ENCODE results near the gene SCN3A.

Gene SCN3A

DNA sequence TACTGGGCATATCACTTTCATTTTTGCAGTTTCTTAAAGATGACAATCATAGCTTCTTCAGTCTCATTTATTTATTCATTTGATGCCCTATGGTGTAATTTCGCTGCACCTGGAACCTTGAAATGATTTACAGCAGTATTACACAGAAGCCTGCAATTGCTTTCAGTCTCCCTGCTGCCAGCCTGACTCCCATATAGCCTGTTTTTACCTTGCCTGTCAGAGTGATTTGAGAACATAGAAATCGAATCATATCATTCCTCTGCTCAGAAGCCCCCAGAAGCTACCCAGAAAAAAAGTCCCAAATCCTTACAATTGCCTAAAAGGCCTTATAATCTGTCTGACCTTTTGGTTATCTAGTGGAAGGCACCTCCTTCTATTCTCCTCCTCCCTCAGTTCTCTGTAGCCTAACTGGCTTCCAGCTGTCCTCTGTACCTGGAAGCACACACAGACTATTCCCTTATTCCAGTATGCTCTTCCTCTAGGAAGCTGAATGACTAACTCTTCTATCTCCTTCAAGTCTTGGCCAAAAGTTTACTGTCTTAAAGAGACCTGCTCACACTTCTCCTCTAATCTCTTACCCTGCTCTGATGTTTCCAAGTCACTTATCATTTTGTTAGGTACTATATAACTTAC lies 12.6 kb downstream of the SCN3A start:
- DNase-seq = no peak

DNA sequence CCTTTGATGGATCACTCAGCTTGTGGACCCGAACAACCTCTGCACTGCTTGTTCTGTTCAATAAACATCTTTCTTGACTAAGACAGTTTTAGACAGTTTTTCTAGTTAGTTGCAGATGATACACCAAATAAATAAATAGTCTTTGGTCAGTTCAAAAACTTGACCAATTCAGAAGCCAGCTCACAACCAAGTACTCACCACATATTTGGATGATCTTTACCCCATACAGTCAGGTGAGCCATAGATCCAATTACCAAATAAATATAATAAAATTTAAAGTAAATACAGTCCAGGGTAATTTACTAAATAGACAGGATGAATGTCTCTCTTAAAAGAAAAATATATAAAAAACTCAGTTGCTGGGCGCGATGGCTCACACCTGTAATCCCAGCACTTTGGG lies 18.2 kb downstream of the SCN3A start:
- DNase-seq = no peak

DNA sequence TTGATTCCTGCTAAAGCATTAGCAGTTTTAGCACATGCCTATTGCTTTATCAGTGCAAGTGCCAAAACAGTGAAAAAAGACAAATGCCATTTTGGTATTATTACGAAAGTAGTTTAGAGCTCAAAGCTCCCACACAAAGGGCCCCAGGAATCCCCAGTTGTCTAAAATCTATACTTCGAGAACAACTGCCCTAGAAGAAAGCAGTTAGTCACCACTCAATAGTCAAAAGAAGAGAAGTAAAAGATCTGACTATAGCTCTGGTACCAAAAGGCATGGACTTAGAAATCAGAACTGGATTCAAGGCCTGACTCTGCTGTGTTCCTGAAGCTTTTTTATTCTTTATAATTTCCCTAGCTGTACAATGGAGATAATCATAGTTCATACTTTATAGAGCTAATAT lies 21.8 kb downstream of the SCN3A start:
- DNase-seq = no peak

DNA sequence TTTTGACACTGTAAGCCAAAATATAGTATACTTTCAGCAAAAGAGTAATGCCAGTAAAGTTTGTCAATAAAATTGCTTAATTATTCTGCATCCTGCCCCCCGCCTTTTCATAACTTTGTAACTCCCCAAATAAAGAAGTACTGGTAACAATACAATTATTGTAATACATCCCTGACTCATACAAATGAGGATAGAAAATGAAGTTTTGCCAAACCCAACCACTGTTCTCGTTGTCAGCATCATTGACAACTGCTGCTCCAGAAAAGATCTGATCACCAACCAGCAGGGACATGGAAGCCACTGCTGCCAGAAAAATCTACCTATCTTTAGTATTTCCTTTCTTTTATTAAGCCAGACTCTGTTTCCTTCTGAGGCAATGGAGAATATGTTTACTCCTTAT lies 27.1 kb downstream of the SCN3A start:
- DNase-seq = no peak

DNA sequence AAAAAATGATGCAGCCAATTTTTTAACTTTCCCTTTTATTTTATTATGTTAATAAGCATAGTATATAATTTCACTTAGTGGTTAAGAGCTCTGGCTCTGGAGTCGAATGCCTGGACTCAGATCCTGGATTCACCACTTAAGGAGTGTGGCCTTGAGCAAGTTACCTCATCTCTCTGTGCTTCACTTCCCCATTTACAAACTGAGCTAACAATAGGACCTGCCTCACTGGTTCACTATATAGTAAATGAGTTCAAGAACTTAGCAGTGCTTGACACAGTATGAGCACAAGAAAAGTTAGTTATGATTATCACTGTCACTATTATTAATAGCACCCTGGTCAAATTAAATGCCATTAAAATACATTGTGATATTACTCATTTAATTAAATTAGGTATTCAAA lies 30.6 kb downstream of the SCN3A start:
- no peak for DNase-seq

DNA sequence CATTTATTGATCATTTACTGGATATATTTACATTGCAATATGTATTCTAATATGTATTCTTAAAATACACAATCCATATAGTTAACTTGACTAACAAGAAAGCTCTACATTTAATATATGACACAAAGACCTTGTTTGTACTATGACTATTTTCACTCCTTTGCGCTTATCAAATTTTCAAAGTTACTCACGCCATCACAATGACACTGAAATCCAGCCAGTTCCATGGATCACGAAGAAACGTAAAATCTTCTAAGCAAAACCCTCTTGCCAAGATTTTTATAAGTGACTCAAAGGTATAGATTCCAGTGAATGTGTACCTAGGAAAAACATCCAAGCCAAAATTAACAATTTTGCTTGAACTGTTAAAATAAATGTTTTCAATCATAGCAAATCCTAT lies 39.6 kb downstream of the SCN3A start:
- DNase-seq = no peak

DNA sequence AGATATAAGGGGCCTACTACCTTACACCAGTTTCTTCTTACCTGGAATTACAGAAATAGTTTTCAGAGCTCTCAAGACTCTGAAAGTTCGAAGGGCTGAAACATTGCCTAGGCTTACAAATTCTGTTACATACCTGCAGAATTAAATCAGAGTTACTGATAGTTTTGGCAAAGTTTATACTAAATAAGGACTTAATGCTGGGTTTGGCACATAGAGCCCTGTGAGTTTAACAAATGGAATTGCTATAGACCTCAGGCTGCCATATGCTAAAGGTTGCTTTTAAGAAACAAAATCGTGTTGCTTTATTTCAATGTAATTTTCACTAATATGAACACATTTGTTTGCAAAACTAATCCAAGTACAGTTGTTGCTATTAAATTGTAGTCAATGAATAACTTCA lies 40.1 kb downstream of the SCN3A start:
- no peak for DNase-seq

DNA sequence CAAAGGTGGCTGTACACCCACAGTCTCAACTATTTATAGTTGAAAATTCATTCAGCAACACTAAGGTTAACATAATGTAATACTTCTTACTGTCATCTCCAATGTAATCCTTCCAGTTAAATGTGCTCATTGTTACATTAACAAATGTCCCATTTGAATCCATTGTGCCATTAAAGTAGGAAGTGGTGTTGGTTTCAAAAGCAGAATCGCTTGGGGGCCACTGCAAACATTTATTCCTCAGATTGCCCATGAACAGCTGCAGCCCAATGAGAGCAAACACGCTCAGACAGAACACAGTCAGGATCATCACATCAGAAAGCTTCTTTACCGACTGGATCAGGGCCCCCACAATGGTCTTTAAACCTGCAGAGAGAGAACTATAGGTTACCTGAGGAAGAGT lies 41.4 kb downstream of the SCN3A start:
- DNase-seq = no peak

DNA sequence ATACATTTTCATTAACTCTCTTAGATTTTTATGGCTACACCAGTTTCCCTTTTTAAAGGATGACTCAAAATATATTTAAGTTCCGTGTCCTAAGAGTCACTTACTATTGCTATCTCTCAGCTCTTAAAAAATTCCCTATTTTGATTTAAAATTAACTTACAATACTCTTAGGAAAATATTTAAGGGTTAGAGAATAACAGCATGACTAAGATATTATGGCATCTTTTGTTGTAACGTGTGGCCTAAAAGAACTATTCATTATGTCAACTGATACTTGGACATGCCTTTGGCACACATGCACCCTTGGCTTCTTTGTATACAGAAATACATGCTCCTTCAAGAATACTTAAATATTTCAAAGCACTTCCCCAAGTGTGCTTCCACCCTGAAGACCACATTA lies 42.3 kb downstream of the SCN3A start:
- DNase-seq = no peak

DNA sequence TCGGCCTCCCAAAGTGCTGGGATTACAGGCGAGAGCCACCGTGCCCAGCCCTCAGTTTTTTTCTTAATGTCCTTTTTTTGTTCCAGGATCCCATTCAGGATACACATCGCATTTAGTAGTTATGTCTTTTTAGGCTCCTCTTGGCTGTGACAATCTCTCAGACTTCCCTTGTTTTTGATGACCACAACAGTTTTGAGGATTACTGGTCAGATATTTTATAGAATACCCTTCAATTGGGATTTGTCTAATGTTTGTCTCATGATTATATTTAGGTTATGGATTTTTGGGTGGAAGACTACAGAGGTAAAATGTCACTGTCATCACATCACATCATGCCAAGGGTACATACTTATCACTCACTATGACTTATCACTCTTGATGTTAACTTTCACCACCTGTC lies 46.7 kb downstream of the SCN3A start:
- DNase-seq = no peak

DNA sequence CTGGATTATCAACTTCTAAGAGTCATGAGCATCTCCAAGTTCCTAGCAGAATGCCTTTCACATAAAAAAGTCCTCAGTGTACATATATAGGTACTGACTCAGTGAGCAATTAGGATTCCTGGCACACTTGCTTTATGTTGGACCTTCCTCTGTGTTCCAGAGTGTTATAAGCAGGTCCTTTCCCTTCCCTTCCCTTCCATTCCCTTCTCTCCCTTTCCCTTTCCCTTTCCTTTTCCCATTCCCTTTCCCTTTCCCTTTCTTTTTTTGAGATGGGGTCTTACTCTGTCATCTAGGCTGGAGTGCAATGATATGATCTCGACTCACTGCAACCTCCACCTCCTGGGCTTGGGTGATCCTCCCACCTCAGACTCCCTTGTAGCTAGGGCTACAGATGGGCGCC lies 48.7 kb downstream of the SCN3A start:
- DNase-seq = no peak

DNA sequence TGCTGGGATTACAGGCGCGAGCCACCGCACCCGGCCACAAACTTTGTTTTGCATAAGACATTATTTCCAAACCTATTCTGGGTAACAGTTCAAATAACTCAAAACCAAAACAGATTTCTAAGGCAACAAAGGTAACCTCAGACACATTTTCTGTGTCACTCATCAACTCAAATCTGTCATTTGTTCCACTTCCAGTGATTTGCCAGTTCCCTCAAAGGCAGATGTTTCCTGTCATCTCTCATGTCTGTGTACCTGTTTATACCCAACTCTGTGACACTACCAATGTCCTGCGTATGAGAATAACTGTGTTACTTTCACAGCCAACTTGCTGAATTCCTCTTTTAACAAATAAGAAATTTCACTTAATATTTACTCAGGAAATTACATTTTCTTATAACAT lies 54.4 kb downstream of the SCN3A start:
- DNase-seq = no peak

DNA sequence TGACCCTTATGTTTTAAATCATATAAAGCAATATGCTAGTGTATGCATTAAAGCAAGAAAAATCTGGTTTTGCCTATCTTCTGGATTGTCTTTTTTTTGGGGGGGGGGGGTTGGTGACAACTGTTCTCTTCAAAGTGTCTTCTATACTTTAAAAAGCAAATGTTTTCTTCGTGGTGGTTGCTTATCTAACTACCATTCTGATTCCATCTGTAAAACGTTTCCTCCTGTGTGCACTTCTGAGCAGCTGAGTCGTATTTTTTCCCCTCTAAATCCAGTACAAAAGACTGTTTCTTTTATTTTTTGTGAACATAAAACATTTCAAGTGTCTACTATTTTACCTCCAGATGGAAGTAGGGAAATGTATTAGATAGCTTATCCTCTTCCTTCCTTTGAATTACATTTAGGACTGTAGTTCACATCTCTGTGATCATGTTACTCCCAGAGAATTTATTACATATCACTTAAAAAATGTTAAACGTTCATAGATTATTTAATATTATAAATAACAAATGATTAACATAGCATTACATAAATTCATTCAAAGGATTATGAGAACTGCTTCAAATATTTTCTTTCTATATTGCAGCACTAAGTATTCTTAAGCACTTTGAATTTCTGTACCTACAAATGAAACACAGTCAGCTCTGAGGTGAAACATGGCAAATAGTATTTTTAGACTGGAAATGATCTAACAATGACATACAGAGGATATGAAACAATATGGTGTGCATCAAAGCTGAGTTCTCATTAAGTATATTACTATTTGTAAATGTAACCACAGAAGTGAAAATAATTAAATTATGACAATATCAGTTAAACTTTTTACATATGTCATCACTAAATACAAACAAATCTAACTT lies 56.4 kb downstream of the SCN3A start:
- no peak for DNase-seq

DNA sequence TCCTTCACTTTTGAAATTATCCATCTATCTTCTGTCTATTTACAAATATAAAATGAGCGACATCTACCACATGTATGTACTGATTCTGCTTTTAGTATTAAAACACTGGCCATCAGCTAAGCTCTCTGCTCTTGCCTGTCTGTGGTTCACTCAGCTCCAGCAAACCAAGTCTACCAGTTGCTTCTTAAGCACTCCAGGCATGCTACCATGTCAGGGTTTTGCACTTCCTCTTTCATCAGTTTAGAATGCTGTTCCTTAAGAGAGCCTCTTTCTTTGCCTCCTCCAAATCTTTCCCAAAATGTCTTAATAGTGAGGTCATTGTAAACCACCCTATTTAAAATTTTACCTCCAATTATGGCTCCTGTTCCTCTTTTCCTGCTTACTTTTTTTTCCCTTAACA lies 59.5 kb downstream of the SCN3A start:
- no peak for DNase-seq

DNA sequence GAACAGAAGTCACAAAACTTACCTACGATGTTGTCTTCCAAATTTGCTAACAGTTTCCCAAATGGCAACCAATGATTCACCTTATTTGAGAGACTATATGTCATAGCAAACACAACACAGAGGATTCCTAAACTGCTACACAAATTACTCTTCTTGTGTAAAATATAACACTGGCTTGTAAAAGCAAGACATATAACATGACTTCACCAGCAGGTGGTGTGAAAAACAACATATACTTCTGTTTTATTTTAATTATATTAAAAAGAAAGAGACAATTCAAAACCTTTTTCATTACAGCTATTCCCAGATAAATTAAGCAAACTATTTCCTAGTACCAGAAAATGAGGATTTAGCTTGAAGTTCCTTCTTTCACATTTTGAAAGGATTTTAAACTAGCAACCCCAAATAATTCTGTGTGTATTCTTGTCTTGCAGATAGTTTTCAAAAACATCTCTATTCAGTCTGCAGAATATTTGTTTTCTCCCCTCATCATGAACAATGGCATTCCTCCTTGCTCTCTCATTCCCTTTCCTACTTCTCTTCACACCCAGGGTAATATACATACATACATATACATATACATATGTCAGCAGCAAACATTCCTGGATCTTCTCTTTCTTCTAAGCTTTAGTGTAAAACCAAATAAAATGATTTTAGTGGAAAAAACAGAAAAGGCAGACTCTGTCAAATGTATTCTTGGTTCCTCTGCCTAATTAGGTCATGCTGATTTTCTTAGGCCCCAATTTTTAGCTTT lies 62.1 kb downstream of the SCN3A start:
- DNase-seq = no peak

DNA sequence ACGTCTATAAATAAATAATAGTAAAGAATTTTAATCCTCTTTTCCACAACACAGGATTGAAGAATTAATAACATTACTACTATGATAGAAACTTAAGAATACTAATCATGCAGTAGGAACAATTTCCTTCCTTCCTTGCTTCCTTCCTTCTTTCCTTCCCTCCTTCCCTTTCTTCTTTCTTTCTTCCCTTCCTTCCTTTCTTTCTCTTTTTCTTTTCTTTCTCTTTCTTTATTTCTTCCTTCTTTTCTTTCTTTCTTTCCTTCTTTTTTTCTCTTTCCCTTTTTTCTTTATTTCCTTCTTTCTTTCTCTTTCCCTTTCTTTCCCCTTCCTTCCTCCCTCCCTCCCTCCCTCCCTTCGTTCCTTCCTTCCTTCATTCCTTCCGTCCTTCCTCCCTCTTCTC lies 77.6 kb downstream of the SCN3A start:
- no peak for DNase-seq

DNA sequence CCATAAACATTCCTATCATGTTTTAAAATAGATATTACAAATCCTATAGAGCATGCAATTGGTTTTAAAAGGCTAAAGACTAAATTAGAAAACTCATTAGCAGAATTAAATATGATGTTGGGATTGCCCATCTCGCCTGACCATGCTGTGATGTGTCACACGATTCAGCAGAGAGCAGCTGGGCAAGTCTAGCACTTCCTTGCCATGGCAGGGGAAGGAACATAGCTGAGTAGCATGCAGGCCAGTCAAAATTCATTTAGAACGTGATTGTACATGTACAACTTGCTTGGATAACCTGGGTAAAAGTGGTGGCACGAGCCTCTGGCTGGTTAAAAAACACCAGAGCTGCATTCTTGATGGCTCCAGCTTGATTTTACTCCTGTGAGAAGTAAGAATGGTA lies 81.3 kb downstream of the SCN3A start:
- no peak for DNase-seq

DNA sequence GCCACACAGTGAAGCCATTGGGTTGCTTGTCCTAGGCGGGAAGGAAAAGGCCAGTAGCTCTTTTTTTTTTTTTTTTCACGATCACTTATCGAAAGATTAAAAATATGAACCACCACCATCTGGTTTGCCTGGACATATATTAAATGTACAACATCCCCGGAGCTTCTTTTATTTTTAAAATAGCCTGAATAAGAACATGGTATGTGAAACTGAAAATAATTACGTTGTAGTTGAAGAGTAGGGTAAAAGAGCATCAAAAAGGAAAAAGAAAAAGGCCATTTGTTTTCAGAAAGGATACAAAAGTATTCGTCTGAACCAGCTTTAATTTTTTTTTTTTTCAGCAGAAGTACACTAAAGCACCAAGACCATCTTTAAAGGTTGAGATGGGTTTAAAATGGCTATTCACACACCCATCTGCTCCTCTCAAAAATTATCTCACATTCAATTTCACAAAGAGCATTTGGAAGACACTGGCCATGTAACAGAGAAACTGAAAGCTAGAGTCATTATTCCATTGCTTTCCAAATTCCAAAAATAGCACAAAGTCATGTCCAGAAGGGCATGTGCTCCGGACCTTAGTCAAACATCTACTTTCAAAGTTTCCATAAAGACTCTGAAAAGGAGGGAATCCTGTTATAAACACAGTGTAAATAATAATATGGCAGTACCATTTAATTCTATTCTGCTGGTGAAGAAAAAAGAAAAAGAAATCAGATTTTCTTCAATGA lies 82.9 kb downstream of the SCN3A start:
- no peak for DNase-seq

DNA sequence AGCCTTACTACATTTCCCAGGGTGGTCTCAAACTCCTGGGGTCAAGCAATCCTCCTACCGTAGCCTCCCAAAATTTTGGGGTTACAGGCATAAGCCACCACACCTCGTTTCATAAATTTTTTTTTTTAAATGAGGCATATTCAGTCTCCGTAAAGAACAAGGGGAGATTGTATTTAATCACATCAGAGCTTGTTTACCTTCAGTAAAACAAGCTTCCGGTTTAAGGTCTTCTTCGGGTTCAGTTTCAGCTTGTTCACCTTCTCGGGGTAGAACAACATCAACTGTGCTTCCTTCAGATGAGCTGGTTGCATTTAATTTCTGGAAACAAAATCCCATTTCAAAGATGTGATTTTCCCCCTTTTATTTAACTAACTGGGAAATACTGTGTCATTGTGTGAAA lies 88.6 kb downstream of the SCN3A start:
- DNase-seq = no peak

DNA sequence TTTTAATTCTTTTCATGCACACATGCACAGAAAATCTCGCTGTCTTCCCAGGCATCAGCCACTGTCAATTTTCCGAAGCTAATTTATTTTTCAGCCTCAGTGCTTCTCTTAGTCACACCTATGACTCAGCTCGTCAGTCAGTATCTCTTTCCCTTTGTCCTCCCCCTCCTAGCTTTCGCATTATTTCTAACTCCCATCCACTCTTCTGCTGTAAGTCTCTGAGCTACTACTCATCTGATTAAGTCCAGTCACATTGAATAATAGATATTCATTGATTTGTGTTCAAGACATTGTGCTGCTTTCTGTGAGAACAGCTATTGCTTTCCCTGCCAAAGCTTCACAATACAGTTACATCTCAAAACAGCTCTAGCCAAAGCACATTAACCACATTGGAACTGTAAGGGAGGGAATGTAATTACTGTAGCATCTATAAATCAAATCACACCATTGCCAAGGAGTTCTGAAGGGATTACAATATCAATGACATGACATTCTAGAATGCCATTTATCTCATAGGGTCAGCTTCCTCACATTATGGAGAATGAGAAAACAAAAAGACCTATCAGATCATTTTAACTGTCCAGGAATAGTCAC lies 89.4 kb downstream of the SCN3A start:
- no peak for DNase-seq

DNA sequence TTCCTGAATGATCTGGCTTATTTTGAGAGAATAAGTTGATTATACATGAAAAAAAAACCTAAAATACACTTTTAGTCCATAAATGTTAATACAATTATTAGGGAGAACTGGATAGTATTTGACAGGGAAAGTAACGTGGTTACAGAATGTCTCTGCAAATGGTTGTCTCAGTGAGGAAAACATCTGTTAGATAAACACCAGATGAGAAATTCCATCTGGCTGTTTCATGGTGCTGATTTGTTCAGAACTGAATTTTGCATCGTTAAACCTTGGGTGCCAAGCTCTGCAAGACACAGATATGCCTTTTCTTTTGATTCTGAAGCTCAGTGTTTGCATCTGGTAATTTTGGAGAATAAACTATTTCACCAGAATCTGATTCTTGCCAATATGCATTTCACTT lies 90.4 kb downstream of the SCN3A start:
- DNase-seq = no peak

DNA sequence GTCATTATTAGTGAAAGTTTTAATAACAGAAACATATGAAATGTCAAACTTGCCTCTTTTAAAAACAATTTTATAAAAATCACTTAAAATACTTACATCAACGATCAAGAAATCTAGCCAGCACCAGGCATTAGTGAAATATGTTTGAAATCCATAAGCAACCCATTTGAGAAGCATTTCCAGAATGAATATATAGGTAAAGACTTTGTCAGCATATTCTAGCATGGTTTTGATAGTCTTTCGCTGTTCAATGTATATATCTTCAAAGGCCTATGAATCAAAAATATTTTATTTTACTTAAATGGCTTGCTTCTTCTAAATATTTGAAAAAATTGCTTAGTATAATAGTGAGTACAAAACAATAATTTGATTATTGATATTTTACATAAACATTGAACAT lies 91.1 kb downstream of the SCN3A start:
- DNase-seq = no peak

DNA sequence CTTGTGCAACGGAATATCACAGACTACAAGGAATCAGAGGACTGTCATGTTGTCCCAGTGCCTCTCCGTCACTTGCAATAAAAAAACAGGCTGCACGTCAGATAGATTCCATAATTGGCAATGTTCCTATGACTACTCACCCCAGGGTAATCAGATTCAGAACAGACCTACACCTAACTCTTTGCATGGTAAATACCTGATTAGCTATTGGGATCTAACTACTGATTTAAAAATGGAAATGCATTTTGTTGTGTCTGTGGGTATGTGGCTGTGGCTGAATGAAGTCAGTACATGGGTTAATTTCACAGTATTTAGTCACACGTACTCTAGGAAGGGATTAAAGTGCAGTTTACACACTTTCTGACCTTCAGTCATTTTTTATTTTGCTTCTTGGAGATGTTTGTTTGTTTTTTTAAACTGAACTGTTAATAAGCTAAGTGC lies 91.7 kb downstream of the SCN3A start:
- DNase-seq = no peak

Data from activated gamma-delta T cell (primary cell).